ENCODE results near the gene LRRC4C.

DNA sequence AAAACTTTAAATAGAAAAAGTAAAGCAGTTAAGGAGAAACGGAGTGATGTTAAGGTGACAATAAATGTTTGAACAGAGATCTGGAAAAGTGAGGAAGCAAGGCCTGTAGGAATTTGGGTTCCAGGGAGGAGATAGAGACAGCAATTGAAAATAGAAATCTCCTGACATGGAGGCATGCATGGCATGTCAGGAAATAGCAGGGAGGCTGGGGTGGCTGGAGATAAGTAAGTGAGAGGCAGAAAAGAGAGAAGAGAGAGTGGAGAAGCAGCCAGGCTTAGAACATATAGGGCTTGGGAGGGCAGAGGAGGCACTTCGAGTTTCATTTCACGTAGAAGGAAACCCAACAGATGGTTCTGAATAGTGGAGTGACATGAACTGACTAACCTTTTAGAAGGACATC lies 185.5 kb downstream of the LRRC4C start:
- TF ChIP-seq, protein P1, sequence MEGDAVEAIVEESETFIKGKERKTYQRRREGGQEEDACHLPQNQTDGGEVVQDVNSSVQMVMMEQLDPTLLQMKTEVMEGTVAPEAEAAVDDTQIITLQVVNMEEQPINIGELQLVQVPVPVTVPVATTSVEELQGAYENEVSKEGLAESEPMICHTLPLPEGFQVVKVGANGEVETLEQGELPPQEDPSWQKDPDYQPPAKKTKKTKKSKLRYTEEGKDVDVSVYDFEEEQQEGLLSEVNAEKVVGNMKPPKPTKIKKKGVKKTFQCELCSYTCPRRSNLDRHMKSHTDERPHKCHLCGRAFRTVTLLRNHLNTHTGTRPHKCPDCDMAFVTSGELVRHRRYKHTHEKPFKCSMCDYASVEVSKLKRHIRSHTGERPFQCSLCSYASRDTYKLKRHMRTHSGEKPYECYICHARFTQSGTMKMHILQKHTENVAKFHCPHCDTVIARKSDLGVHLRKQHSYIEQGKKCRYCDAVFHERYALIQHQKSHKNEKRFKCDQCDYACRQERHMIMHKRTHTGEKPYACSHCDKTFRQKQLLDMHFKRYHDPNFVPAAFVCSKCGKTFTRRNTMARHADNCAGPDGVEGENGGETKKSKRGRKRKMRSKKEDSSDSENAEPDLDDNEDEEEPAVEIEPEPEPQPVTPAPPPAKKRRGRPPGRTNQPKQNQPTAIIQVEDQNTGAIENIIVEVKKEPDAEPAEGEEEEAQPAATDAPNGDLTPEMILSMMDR (conservative IDR thresholded peaks at IDR 0.05 in 1 of 2, IDR thresholded peaks at IDR 0.05 in 1 of 2; ENCODE audit: extremely low read depth in 1 of 2, insufficient read depth in 1 of 2, low read depth in 1 of 2, low read length in 2 of 2) = no peak
- TF ChIP-seq EZH2 (IDR thresholded peaks at IDR 0.05; ENCODE audit: borderline replicate concordance, low read length) = no peak
